Thyroid gland (tissue), 4 donors: ENCODE results near the gene GALNT1. TPM values are rescaled to one million over a fixed set of nuclear protein-coding genes. Genes with fewer than 3 reads are reported as not detected.

Experiments used
- DNase-seq, 2 donors: peaks; one replicate each; pipeline ENCODE4 v3.0.0-alpha.2; 2019
- H3K27ac ChIP-seq, 3 donors: fragments of 200-600 bp; sonication (generic); 1 replicate in 2 of 3; 2 replicates in 1 of 3; pipeline ENCODE4 v1.5.1; 2016 to 2019; ENCODE audit warnings: mild to moderate bottlenecking in 1 of 3, moderate library complexity in 1 of 3
- H3K27me3 ChIP-seq: fragments of 200-600 bp; sonication (generic); one replicate; pipeline ENCODE4 v1.5.1; 2019
- H3K36me3 ChIP-seq, 2 donors: fragments of 200-600 bp; sonication (generic); one replicate each; pipeline ENCODE4 v1.5.1; 2016 to 2019
- H3K4me1 ChIP-seq, 2 donors: fragments of 200-600 bp; sonication (generic); one replicate each; pipeline ENCODE4 v1.5.1; 2017 to 2019
- H3K4me3 ChIP-seq, 3 donors: fragments of 200-600 bp; sonication (generic); replicated peaks in 1 of 3; 1 replicate in 2 of 3; 2 replicates in 1 of 3; pipeline ENCODE4 v1.5.1; 2016; ENCODE audit warnings: mild to moderate bottlenecking in 1 of 3
- H3K9me3 ChIP-seq: fragments of 200-600 bp; sonication (generic); one replicate; pipeline ENCODE4 v1.5.1; 2017
- CTCF ChIP-seq, 6 experiments: fragments of 200-600 bp in 3 of 6; fragments of 450-650 bp in 3 of 6; sonication (generic) in 3 of 6; IDR thresholded peaks; one replicate each; pipeline ENCODE4 v1.5.1; 2016 to 2019; ENCODE audit warnings: antibody characterized with exemption in 6 of 6, mild to moderate bottlenecking in 2 of 6, inconsistent platforms in 1 of 6, moderate library complexity in 1 of 6
- POLR2A ChIP-seq, 2 donors: fragments of 450-650 bp; IDR thresholded peaks; one replicate each; pipeline ENCODE4 v1.6.1; 2017; ENCODE audit warnings: antibody characterized with exemption in 2 of 2, mild to moderate bottlenecking in 2 of 2, moderate library complexity in 1 of 2
- WGBS, 2 donors: methylation state at CpG; one replicate each; pipeline ENCODE4 v1.1.5; 2017; 5-methylcytosine and 5-hydroxymethylcytosine counted together
- intact Hi-C: fragments of 100-400 bp; cut with DNase I; formaldehyde crosslinking; loops from one replicate; pipeline ENCODE4 v1.15.1; 2023
- total RNA-seq, 4 donors: library from RNA; depleted of rRNA; stranded (reverse); fragments of >200 nt; gene quantifications; one replicate each; pipeline ENCODE4 v1.2.3, GENCODE V29; 2016

The GALNT1 gene
- total RNA-seq, 4 donors from 2014 or later = 38.7 to 191 (median 46.3) TPM

- H3K9me3 ChIP-seq = no peaks in the 10 kb centered on the region
- H3K36me3 ChIP-seq = no peaks in the 10 kb centered on the region
- intact Hi-C loops = no loop called here
- no peak for DNase-seq
- H3K27ac ChIP-seq = no peak overlapping the region
- 95% methylated on average over 4 of the region's 4 CpGs for WGBS, 2 donors
- peaks cover 19 to 20% of the 10 kb centered on the region in 2 donors for H3K4me1 ChIP-seq
- no peak for TF ChIP-seq CTCF (IDR thresholded peaks at IDR 0.05)
- no peak for TF ChIP-seq POLR2A (IDR thresholded peaks at IDR 0.05)
- no peaks in the 10 kb centered on the region for H3K27me3 ChIP-seq
- no peak overlapping the region for H3K4me3 ChIP-seq
Observed at GRCh38 chr18:35593859-35594258, 12.3 kb downstream of the GALNT1 start.

- Histone ChIP-seq H3K36me3 (no peaks in the 10 kb centered on the region), H3K27me3 (no peaks in the 10 kb centered on the region), H3K27ac (no peak overlapping the region), H3K4me1 (peaks cover 10 to 11% of the 10 kb centered on the region in 2 donors), H3K4me3 (no peak overlapping the region), H3K9me3 (no peaks in the 10 kb centered on the region)
- no peak for DNase-seq
- 97% methylated on average over 4 of the region's 4 CpGs for WGBS, 2 donors
- intact Hi-C loops = no loop called here
- TF ChIP-seq CTCF (IDR thresholded peaks at IDR 0.05) (no peak), POLR2A (IDR thresholded peaks at IDR 0.05) (no peak)
Observed at GRCh38 chr18:35597758-35598157, 16.2 kb downstream of the GALNT1 start.

- no peaks in the 10 kb centered on the region for H3K27me3 ChIP-seq
- H3K4me3 ChIP-seq = no peak overlapping the region
- H3K9me3 ChIP-seq = no peaks in the 10 kb centered on the region
- H3K27ac ChIP-seq = no peak overlapping the region
- intact Hi-C loops = no loop called here
- TF ChIP-seq POLR2A (IDR thresholded peaks at IDR 0.05) = no peak
- TF ChIP-seq CTCF (IDR thresholded peaks at IDR 0.05) = no peak
- no peaks in the 10 kb centered on the region for H3K36me3 ChIP-seq
- 89 to 97% methylated on average over 4 of the region's 4 CpGs for WGBS, 2 donors
- no peak for DNase-seq
- H3K4me1 ChIP-seq = no peaks in the 10 kb centered on the region
Observed at GRCh38 chr18:35602193-35602820, 20.8 kb downstream of the GALNT1 start.

GRCh38 chr18:35603008-35603407 is 21.5 kb downstream of the GALNT1 start:
- Histone ChIP-seq H3K4me1 (no peaks in the 10 kb centered on the region), H3K27ac (no peak overlapping the region), H3K36me3 (no peaks in the 10 kb centered on the region), H3K9me3 (no peaks in the 10 kb centered on the region), H3K27me3 (no peaks in the 10 kb centered on the region), H3K4me3 (no peak overlapping the region)
- DNase-seq = no peak
- intact Hi-C loops = no loop called here
- TF ChIP-seq POLR2A (IDR thresholded peaks at IDR 0.05) (no peak), CTCF (IDR thresholded peaks at IDR 0.05) (no peak)

- WGBS, 2 donors = 97 to 98% methylated on average over 3 of the region's 3 CpGs
- H3K27ac ChIP-seq = no peak overlapping the region
- no peaks in the 10 kb centered on the region for H3K4me1 ChIP-seq
- no peaks in the 10 kb centered on the region for H3K27me3 ChIP-seq
- no peak overlapping the region for H3K4me3 ChIP-seq
- TF ChIP-seq CTCF (IDR thresholded peaks at IDR 0.05) (no peak), POLR2A (IDR thresholded peaks at IDR 0.05) (no peak)
- no peaks in the 10 kb centered on the region for H3K36me3 ChIP-seq
- intact Hi-C loops = no loop called here
- no peak for DNase-seq
- no peaks in the 10 kb centered on the region for H3K9me3 ChIP-seq
Observed at GRCh38 chr18:35603528-35603927, 22.0 kb downstream of the GALNT1 start.
